Astrocyte of the hippocampus (primary cell): ENCODE data around the gene SNRNP35.
A peak's percentile ranks its signal among the peaks of the same experiment; 100 is the strongest.
"Not testable (repeated sequence)": the region's sequence is repeated elsewhere in the genome, so short reads cannot be mapped to it uniquely, and the experiment has no call there.

Experiments used
- DNase-seq: peaks from one replicate; pipeline ENCODE4 v3.0.0; 2011; ENCODE audit warnings: low read depth, low spot score

Gene SNRNP35

GRCh38 chr12:123449249-123449733 lies 8.6 kb upstream of the SNRNP35 start:
- DNase-seq: no peak

GRCh38 chr12:123449856-123450255 lies 8.1 kb upstream of the SNRNP35 start:
- no peak for DNase-seq

- no peak for DNase-seq
Observed at GRCh38 chr12:123450636-123451035, 7.3 kb upstream of the SNRNP35 start.

GRCh38 chr12:123452276-123452550 lies 5.7 kb upstream of the SNRNP35 start:
- not testable (repeated sequence) for DNase-seq

- no peak for DNase-seq
Observed at GRCh38 chr12:123453165-123453564, 4.8 kb upstream of the SNRNP35 start.

- DNase-seq: not testable (repeated sequence)
Observed at GRCh38 chr12:123463174-123463573, 5.2 kb downstream of the SNRNP35 start.

- no peak for DNase-seq
Observed at GRCh38 chr12:123465084-123465483, 7.1 kb downstream of the SNRNP35 start.

- no peak for DNase-seq
Observed at GRCh38 chr12:123468786-123469185, 10.8 kb downstream of the SNRNP35 start.

- DNase-seq: no peak
Observed at GRCh38 chr12:123469978-123470377, 12.0 kb downstream of the SNRNP35 start.

GRCh38 chr12:123471374-123472068 lies 13.6 kb downstream of the SNRNP35 start:
- peak; percentile 46 for DNase-seq

GRCh38 chr12:123472438-123472849 lies 14.5 kb downstream of the SNRNP35 start:
- DNase-seq: no peak

GRCh38 chr12:123474485-123475245 lies 16.7 kb downstream of the SNRNP35 start:
- no peak for DNase-seq

GRCh38 chr12:123475246-123475703 lies 17.3 kb downstream of the SNRNP35 start:
- DNase-seq: no peak

- no peak for DNase-seq
Observed at GRCh38 chr12:123478069-123478468, 20.1 kb downstream of the SNRNP35 start.

- peak; percentile 60 for DNase-seq
Observed at GRCh38 chr12:123478762-123479161, 20.8 kb downstream of the SNRNP35 start.

GRCh38 chr12:123479442-123480180 lies 21.7 kb downstream of the SNRNP35 start:
- no peak for DNase-seq

GRCh38 chr12:123481251-123481650 lies 23.3 kb downstream of the SNRNP35 start:
- not testable (repeated sequence) for DNase-seq

- no peak for DNase-seq
Observed at GRCh38 chr12:123482876-123483275, 24.9 kb downstream of the SNRNP35 start.

- DNase-seq: no peak
Observed at GRCh38 chr12:123483602-123484248, 25.8 kb downstream of the SNRNP35 start.

- DNase-seq: no peak
Observed at GRCh38 chr12:123485756-123486155, 27.8 kb downstream of the SNRNP35 start.

GRCh38 chr12:123487428-123487827 lies 29.5 kb downstream of the SNRNP35 start:
- DNase-seq: no peak
